Kidney epithelial cell (primary cell): ENCODE data around the gene GRID1. TPM values are rescaled to one million over a fixed set of nuclear protein-coding genes. Genes with fewer than 3 reads are reported as not detected.

Experiments
- DNase-seq: peaks from one replicate; pipeline ENCODE4 v3.0.0-alpha.2; 2010; ENCODE audit warnings: low read depth
- H3K27me3 ChIP-seq: 2 replicates; pipeline ENCODE4 v1.6.0; 2011; ENCODE audit warnings: low read length; ENCODE audit not compliant: control insufficient read depth, insufficient read depth
- H3K36me3 ChIP-seq: 2 replicates; pipeline ENCODE4 v1.5.1; 2011; ENCODE audit warnings: low read length; ENCODE audit not compliant: control insufficient read depth, insufficient read depth
- H3K4me3 ChIP-seq: 2 replicates; pipeline ENCODE4 v1.5.1; 2011; ENCODE audit warnings: low read depth, mild to moderate bottlenecking, control low read depth, low read length
- CTCF ChIP-seq: IDR thresholded peaks from 2 replicates; pipeline ENCODE4 v1.5.1; 2011; ENCODE audit warnings: mild to moderate bottlenecking, moderate library complexity, low read length, control low read depth, inconsistent platforms; ENCODE audit not compliant: insufficient read depth, poor library complexity, severe bottlenecking
- total RNA-seq: library from RNA; depleted of rRNA; stranded (reverse); fragments of >200 nt; gene quantifications from 2 replicates; pipeline ENCODE4 v1.2.3, GENCODE V29; 2015

Gene GRID1
- total RNA-seq, 1 donor from 2014 or later, result 0.33 TPM

GRCh38 chr10:86189891-86190290 is 176.7 kb downstream of the GRID1 start:
- DNase-seq, result no peak
- no peak for TF ChIP-seq CTCF
- no peaks in the 10 kb centered on the region for H3K36me3 ChIP-seq
- H3K27me3 ChIP-seq, result no peaks in the 10 kb centered on the region
- H3K4me3 ChIP-seq, result no peak overlapping the region

- no peak for TF ChIP-seq CTCF
- no peak for DNase-seq
- Histone ChIP-seq H3K4me3 (no peak overlapping the region), H3K27me3 (no peaks in the 10 kb centered on the region), H3K36me3 (no peaks in the 10 kb centered on the region)
Observed at GRCh38 chr10:86188796-86189558, 177.6 kb downstream of the GRID1 start.

- no peaks in the 10 kb centered on the region for H3K27me3 ChIP-seq
- DNase-seq, result no peak
- H3K36me3 ChIP-seq, result no peaks in the 10 kb centered on the region
- TF ChIP-seq CTCF, result no peak
- no peak overlapping the region for H3K4me3 ChIP-seq
Observed at GRCh38 chr10:86188326-86188725, 178.3 kb downstream of the GRID1 start.

GRCh38 chr10:86187499-86188239 is 178.9 kb downstream of the GRID1 start:
- no peak for DNase-seq
- H3K27me3 ChIP-seq, result no peaks in the 10 kb centered on the region
- no peaks in the 10 kb centered on the region for H3K36me3 ChIP-seq
- no peak for TF ChIP-seq CTCF
- H3K4me3 ChIP-seq, result no peak overlapping the region

- Histone ChIP-seq H3K4me3 (no peak overlapping the region), H3K27me3 (no peaks in the 10 kb centered on the region), H3K36me3 (no peaks in the 10 kb centered on the region)
- DNase-seq, result no peak
- TF ChIP-seq CTCF, result no peak
Observed at GRCh38 chr10:86186633-86187032, 180.0 kb downstream of the GRID1 start.
